Peyer's patch (tissue), 4 donors: Measurements from ENCODE around the gene METTL24. TPM values are rescaled to one million over a fixed set of nuclear protein-coding genes. Genes with fewer than 3 reads are reported as not detected.
"Not testable (repeated sequence)": the region's sequence is repeated elsewhere in the genome, so short reads cannot be mapped to it uniquely, and the experiment has no call there.

Source experiments
- DNase-seq, 3 donors: peaks; one replicate each; pipeline ENCODE4 v3.0.0-alpha.2; 2017 to 2019
- H3K27ac ChIP-seq, 4 donors: fragments of 200-600 bp; sonication (generic); one replicate each; pipeline ENCODE4 v1.5.1; 2016 to 2019
- H3K27me3 ChIP-seq, 2 donors: fragments of 200-600 bp; sonication (generic); one replicate each; pipeline ENCODE4 v1.5.1; 2019
- H3K36me3 ChIP-seq, 3 donors: fragments of 200-600 bp; sonication (generic); one replicate each; pipeline ENCODE4 v1.5.1; 2016 to 2019
- H3K4me1 ChIP-seq, 4 donors: fragments of 200-600 bp; sonication (generic); one replicate each; pipeline ENCODE4 v1.5.1; 2016 to 2019
- H3K4me3 ChIP-seq, 4 donors: fragments of 200-600 bp; sonication (generic); 1 replicate in 3 of 4; 2 replicates in 1 of 4; pipeline ENCODE4 v1.5.1; 2016 to 2019; ENCODE audit warnings: mild to moderate bottlenecking in 1 of 4
- H3K9me3 ChIP-seq, 4 donors: fragments of 200-600 bp; sonication (generic); one replicate each; pipeline ENCODE4 v1.5.1; 2016 to 2019; ENCODE audit warnings: mild to moderate bottlenecking in 1 of 4
- CTCF ChIP-seq, 6 experiments: fragments of 450-650 bp in 4 of 6; fragments of 200-600 bp in 2 of 6; sonication (generic) in 1 of 6; IDR thresholded peaks; one replicate each; pipeline ENCODE4 v1.5.1; 2017 to 2019; ENCODE audit warnings: antibody characterized with exemption in 6 of 6, mild to moderate bottlenecking in 3 of 6, moderate library complexity in 1 of 6
- POLR2A ChIP-seq, 2 donors: fragments of 450-650 bp; IDR thresholded peaks; one replicate each; pipeline ENCODE4 v1.5.1; 2017; ENCODE audit warnings: antibody characterized with exemption in 2 of 2, mild to moderate bottlenecking in 2 of 2, moderate library complexity in 2 of 2
- total RNA-seq, 4 donors: library from RNA; depleted of rRNA; stranded (reverse); fragments of >200 nt; gene quantifications; one replicate each; pipeline ENCODE4 v1.1.0, GENCODE V29; 2016

The METTL24 gene
- total RNA-seq, 4 donors from 2014 or later: 3.9 to 11.2 (median 6.8) TPM

- Histone ChIP-seq H3K9me3 (no peaks in the 10 kb centered on the region), H3K27ac (no peak overlapping the region), H3K36me3 (no peaks in the 10 kb centered on the region), H3K4me3 (no peak overlapping the region), H3K27me3 (no peaks in the 10 kb centered on the region), H3K4me1 (no peaks in the 10 kb centered on the region)
- TF ChIP-seq POLR2A (IDR thresholded peaks at IDR 0.05) (no peak), CTCF (IDR thresholded peaks at IDR 0.05) (no peak)
- DNase-seq: no peak
These were observed 42.8 kb downstream of the METTL24 start for GRCh38 chr6:110315207-110315868.

DNA sequence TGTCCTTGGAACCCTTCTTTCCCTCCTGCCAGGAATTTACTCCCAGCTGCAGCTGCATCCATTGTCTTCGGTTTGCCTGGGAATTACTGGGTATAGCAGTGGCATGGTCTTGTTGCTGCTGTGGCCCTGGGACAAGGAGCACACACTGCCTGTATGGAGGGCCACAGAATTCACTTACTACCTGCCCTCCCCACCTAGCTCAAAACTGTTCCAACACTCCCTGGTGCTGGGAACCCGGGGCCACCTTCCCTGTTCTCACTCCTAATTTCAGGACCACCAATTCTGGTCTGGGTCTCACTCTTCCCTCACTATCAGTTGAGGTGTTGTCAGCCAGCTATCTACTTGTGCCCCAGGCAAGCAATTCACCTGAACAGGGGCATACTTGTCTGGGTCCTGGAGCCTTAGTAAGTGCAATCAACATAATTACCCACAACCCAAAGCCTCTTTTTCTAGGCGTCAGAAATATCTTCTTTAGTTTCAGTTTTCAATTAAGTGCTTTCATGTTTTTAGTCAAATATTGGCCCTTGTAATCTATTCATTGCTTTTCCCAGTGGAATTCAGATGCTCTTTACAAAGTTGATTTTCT is 47.2 kb downstream of the METTL24 start:
- Histone ChIP-seq H3K9me3 (no peaks in the 10 kb centered on the region), H3K27me3 (no peaks in the 10 kb centered on the region), H3K27ac (no peak overlapping the region), H3K4me3 (no peak overlapping the region), H3K4me1 (no peaks in the 10 kb centered on the region), H3K36me3 (no peaks in the 10 kb centered on the region)
- no peak for DNase-seq
- TF ChIP-seq CTCF (IDR thresholded peaks at IDR 0.05): no peak
- TF ChIP-seq POLR2A (IDR thresholded peaks at IDR 0.05): no peak

GRCh38 chr6:110309432-110309831 is 48.7 kb downstream of the METTL24 start:
- H3K27ac ChIP-seq, H3K36me3 ChIP-seq, H3K27me3 ChIP-seq, DNase-seq, H3K4me3 ChIP-seq, H3K9me3 ChIP-seq, H3K4me1 ChIP-seq: not testable (repeated sequence)

GRCh38 chr6:110307368-110307767 is 50.8 kb downstream of the METTL24 start:
- Histone ChIP-seq H3K27me3 (no peaks in the 10 kb centered on the region), H3K36me3 (no peaks in the 10 kb centered on the region), H3K9me3 (no peaks in the 10 kb centered on the region), H3K4me1 (no peaks in the 10 kb centered on the region), H3K4me3 (no peak overlapping the region), H3K27ac (no peak overlapping the region)
- no peak for DNase-seq
- no peak for TF ChIP-seq CTCF (IDR thresholded peaks at IDR 0.05)
- no peak for TF ChIP-seq POLR2A (IDR thresholded peaks at IDR 0.05)

DNA sequence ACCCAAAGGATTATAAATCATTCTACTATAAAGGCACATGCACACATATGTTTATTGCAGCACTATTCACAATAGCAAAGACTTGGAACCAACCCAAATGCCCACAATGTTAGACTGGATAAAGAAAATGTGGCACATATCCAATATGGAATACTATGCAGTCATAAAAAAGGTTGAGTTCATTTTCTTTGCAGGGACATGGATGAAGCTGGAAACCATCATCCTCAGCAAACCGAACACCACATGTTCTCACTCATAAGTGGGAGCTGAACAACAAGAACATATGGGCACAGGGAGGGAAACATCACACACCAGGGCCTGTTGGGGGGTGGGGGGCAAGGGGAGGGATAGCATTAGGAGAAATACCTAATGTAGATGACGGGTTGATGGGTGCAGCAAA is 52.3 kb downstream of the METTL24 start:
- DNase-seq, H3K9me3 ChIP-seq, H3K36me3 ChIP-seq, H3K4me1 ChIP-seq, H3K27ac ChIP-seq, H3K27me3 ChIP-seq, H3K4me3 ChIP-seq: not testable (repeated sequence)

GRCh38 chr6:110303692-110304091 is 54.5 kb downstream of the METTL24 start:
- not testable (repeated sequence) for DNase-seq, H3K9me3 ChIP-seq, H3K4me1 ChIP-seq, H3K36me3 ChIP-seq, H3K4me3 ChIP-seq, H3K27ac ChIP-seq, H3K27me3 ChIP-seq

DNA sequence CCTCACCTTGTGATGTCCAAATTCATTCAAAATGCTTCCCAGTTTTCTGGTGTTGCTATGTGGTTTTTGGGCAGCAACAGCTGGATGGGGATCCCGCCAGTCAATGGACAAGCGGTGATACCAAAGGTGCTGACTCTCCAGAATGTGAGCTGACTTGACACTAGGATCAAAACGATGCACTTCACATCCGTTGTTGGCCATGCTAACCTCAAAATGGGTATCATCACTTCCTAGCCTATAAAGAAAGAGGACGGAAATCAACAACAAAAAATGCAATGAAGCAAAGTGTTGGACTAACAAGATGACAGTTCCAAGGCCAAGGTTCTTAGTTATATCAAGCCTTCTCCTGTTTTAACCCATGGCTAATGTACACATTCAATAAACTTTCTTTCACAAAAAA is 59.2 kb downstream of the METTL24 start:
- Histone ChIP-seq H3K9me3 (no peaks in the 10 kb centered on the region), H3K4me3 (no peak overlapping the region), H3K27me3 (no peaks in the 10 kb centered on the region), H3K4me1 (no peaks in the 10 kb centered on the region), H3K27ac (no peak overlapping the region), H3K36me3 (no peaks in the 10 kb centered on the region)
- TF ChIP-seq CTCF (IDR thresholded peaks at IDR 0.05) (no peak), POLR2A (IDR thresholded peaks at IDR 0.05) (no peak)
- DNase-seq: no peak
